T-helper 17 cell (primary cell): ENCODE data around the gene DCAF8L1. TPM values are rescaled to one million over a fixed set of nuclear protein-coding genes. Genes with fewer than 3 reads are reported as not detected.
"Not testable (repeated sequence)": the region's sequence is repeated elsewhere in the genome, so short reads cannot be mapped to it uniquely, and the experiment has no call there.

ENCODE experiments used
- ATAC-seq: fragments of 150-1000 bp; cut with Tn5 transposase; 2 replicates; pipeline ENCODE4 v1.10.0; 2021; ENCODE audit warnings: mild to moderate bottlenecking, moderate library complexity
- DNase-seq, 3 donors: peaks; one replicate each; pipeline versions ENCODE4 v3.0.0 to v3.0.0-alpha.2; 2020 to 2021
- H3K9me3 ChIP-seq: one replicate; pipeline ENCODE4 v1.7.0; 2013; ENCODE audit warnings: low read length, mild to moderate bottlenecking; ENCODE audit not compliant: control insufficient read depth, poor library complexity, severe bottlenecking
- H3K27ac Mint-ChIP-seq: one replicate; pipeline ENCODE4 v1.8.0; 2022; ENCODE audit warnings: mild to moderate bottlenecking, moderate library complexity, mixed read lengths
- H3K27me3 Mint-ChIP-seq: one replicate; pipeline ENCODE4 v1.8.0; 2022; ENCODE audit warnings: mixed read lengths
- H3K36me3 Mint-ChIP-seq: one replicate; pipeline ENCODE4 v1.8.0; 2022; ENCODE audit warnings: low read depth, mixed read lengths
- H3K4me1 Mint-ChIP-seq: one replicate; pipeline ENCODE4 v1.8.0; 2022; ENCODE audit warnings: mild to moderate bottlenecking, mixed read lengths
- H3K4me3 Mint-ChIP-seq: one replicate; pipeline ENCODE4 v1.8.0; 2022; ENCODE audit warnings: mild to moderate bottlenecking, moderate library complexity, mixed read lengths
- total RNA-seq, 4 donors: library from RNA in 2 of 4; stranded (reverse) in 2 of 4; gene quantifications; one replicate each; pipeline ENCODE4 v1.2.3 and lab custom pipeline; 2022 to 2026

Gene DCAF8L1
- total RNA-seq, 2 donors from 2014 or later: not detected

DNA sequence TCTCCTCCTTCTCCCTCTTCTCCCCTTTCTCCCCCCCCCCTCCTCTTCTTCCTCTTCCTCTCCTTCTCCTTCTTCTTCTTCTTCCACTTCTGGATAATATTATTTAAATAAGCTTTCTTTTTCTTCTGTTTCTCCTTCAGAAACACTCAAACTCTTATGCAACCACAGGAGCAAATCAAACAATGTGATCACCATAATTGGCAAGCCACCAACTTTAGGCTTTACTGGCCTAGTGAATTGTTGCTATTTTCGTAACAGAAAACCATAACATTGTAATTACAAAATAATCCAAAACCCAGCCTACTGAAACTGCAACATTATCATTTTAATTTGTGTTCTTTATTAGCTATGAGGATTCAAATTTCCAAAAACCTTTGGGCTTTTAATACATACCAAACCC lies 14.3 kb downstream of the DCAF8L1 start:
- Mint-ChIP-seq H3K36me3 (no peaks in the 10 kb centered on the region), H3K27me3 (no peaks in the 10 kb centered on the region), H3K27ac (no peak overlapping the region), H3K4me3 (no peak overlapping the region), H3K4me1 (no peaks in the 10 kb centered on the region)
- DNase-seq (no peak), ATAC-seq (no peak)
- H3K9me3 ChIP-seq: no peaks in the 10 kb centered on the region

DNA sequence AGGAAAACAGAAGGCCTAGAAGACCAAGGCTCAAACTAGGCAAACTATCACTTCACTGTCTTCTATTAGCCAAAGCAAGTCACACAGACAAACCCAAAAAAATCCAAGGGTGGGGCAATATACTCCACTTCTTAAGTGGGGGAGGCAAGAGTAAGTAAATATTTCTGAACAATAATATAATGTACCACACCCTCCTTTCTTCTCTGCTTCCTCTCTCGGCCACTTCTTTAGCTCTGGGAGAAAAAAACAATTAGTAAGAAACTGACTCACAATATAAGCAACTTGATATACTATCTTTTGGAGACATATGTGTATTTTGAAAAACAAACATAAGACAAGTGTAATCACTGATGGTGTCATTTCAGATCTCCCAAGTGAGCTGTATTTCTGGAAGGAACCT lies 14.8 kb downstream of the DCAF8L1 start:
- Mint-ChIP-seq H3K4me3 (no peak overlapping the region), H3K27ac (no peak overlapping the region), H3K36me3 (no peaks in the 10 kb centered on the region), H3K4me1 (no peaks in the 10 kb centered on the region), H3K27me3 (no peaks in the 10 kb centered on the region)
- ATAC-seq: no peak
- no peaks in the 10 kb centered on the region for H3K9me3 ChIP-seq
- DNase-seq: no peak

GRCh38 chrX:27965348-27965747 lies 15.9 kb downstream of the DCAF8L1 start:
- H3K4me1 Mint-ChIP-seq, H3K27me3 Mint-ChIP-seq, DNase-seq, H3K9me3 ChIP-seq, ATAC-seq, H3K27ac Mint-ChIP-seq, H3K36me3 Mint-ChIP-seq, H3K4me3 Mint-ChIP-seq: not testable (repeated sequence)

- H3K4me1 Mint-ChIP-seq: no peaks in the 10 kb centered on the region
- no peak overlapping the region for H3K4me3 Mint-ChIP-seq
- no peak for DNase-seq
- no peaks in the 10 kb centered on the region for H3K9me3 ChIP-seq
- no peak overlapping the region for H3K27ac Mint-ChIP-seq
- H3K27me3 Mint-ChIP-seq: no peaks in the 10 kb centered on the region
- H3K36me3 Mint-ChIP-seq: no peaks in the 10 kb centered on the region
- ATAC-seq: no peak
These were observed 16.8 kb downstream of the DCAF8L1 start for GRCh38 chrX:27964432-27964831.

DNA sequence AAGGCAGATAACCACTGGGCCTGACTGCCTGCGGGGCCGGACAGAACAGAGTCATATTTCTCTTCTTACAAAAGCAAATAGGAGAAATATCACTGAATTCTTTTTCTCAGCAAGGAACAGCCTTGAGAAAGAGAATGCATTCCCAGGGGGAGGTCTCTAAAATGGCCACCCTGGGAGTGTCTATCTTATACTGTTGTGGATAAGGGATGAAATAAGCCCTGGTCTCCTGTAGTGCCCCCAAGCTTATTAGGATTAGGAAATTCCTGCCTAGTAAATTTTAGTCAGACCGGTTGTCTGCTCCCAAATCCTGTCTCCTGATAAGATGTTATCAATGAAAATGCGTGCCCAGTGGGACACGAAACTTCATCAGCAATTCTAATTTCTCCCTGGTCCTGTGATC lies 20.8 kb downstream of the DCAF8L1 start:
- not testable (repeated sequence) for H3K27ac Mint-ChIP-seq, H3K36me3 Mint-ChIP-seq, ATAC-seq, H3K27me3 Mint-ChIP-seq, H3K4me1 Mint-ChIP-seq, H3K9me3 ChIP-seq, DNase-seq, H3K4me3 Mint-ChIP-seq

GRCh38 chrX:27953171-27953570 lies 28.1 kb downstream of the DCAF8L1 start:
- Mint-ChIP-seq H3K36me3 (no peaks in the 10 kb centered on the region), H3K4me3 (no peak overlapping the region), H3K27ac (no peak overlapping the region), H3K4me1 (no peaks in the 10 kb centered on the region), H3K27me3 (no peaks in the 10 kb centered on the region)
- DNase-seq (no peak), ATAC-seq (no peak)
- no peaks in the 10 kb centered on the region for H3K9me3 ChIP-seq

DNA sequence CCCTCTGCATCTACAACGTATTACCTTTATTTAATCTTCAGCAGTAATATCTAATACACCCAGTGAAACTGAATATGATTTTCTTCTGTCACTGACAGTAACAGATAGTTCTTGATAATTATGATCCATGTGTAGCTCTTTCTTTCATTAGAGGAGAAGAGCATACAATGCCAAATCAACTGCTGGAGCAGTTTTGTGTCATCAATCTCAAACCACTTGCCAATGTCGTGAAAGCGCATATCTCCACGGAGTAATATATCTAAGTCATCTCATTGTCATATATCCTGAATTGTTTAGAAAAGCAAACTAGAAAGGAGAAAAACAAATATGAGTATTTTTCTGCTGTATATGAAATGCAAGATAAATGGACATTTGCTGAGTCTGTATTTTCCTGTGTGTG lies 47.9 kb downstream of the DCAF8L1 start:
- DNase-seq: no peak
- no peak for ATAC-seq
- H3K4me1 Mint-ChIP-seq: no peaks in the 10 kb centered on the region
- no peaks in the 10 kb centered on the region for H3K9me3 ChIP-seq
- H3K27ac Mint-ChIP-seq: no peak overlapping the region
- H3K36me3 Mint-ChIP-seq: no peaks in the 10 kb centered on the region
- H3K4me3 Mint-ChIP-seq: no peak overlapping the region
- no peaks in the 10 kb centered on the region for H3K27me3 Mint-ChIP-seq

Other genes with a start within 250 kb of the DCAF8L1 start
- gene MAGEB10, start 173.5 kb downstream of the DCAF8L1 start, total RNA-seq: not detected